A204.1 (cell line): Measurements from ENCODE around the gene SPATA3.
A peak's percentile ranks its signal among the peaks of the same experiment; 100 is the strongest.
"Not testable (repeated sequence)": the region's sequence is repeated elsewhere in the genome, so short reads cannot be mapped to it uniquely, and the experiment has no call there.

Experiments used
- FAIRE-seq: peaks from 2 replicates; lab custom pipeline; 2012; peaks lifted over from hg19 to GRCh38; lab: Jason Lieb, UNC

Gene SPATA3

GRCh38 chr2:230995821-230996220 lies at the start of gene SPATA3:
Gene SPATA3 (plus strand): TSS chr2:230996121. CDS start chr2:230996234, 113 bp downstream.
- FAIRE-seq: no peak

- no peak for FAIRE-seq
These were observed 49.3 kb upstream of the SPATA3 start for GRCh38 chr2:230946429-230947234.

GRCh38 chr2:230947235-230947576 lies 48.7 kb upstream of the SPATA3 start:
- FAIRE-seq: no peak

DNA sequence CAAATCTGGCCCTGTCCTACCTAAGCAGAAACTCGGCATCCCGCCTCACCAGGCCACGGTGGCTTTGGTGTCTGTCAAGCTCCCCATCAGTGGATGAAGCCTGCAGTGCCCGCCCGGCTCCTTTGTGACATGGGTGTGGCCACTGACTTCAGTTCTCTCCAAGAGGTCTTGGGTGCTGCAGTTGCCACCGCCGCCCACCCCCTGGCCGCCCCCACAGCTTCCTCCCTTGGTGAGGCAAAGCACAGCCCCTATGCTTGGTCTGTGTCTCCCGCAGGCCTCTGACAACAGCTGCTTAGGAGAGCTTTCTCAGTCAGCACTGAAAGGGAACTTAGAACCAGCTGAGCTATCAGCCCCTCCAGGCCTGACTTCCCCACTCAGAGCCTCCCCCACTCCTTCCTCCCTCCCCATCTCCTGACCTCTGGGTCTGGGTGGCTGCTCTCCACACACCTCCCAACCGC lies 48.0 kb upstream of the SPATA3 start:
- no peak for FAIRE-seq

DNA sequence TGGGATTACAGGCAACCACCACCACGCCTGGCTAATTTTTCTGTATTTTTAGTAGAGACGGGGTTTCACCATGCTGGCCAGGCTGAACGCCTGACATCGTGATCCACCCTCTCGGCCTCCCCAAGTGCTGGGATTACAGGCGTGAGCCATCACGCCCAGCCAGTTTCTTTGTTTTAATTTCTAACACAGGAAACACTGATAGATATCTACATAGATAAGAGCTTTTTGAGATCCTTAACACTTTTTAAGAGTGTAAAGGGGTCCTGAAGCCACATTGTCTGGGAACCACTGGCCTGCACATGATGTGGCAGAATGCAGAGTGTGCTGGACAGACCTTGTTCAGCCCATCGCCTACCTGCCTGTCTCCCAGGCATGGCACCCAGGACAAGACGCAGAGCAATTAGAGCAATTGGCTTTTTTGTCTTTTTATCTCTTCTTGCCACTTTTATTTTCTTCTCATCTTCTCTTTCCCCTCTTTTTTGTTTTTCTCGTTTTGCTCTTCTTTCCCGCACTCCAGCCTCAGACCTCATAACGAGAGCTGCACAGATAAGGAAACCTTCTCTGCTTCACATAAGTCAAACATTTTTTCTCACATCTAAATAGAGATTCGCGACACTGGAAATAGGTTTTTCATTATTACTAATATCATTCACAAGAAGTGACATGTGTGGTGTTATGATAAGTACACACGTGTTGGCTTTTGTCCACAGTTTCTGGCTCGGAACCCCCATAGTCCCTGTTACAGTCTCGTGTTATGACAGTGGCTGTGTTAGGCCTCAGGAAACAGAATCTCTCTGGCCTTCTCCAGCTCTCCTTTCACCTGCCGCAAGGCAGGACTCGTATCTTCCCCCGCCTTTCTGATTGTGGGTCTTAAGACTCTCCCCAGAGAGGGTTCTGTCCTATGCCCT lies 45.7 kb upstream of the SPATA3 start:
- no peak for FAIRE-seq

- FAIRE-seq: no peak
These were observed 45.0 kb upstream of the SPATA3 start for GRCh38 chr2:230950874-230951339.

GRCh38 chr2:230951396-230951795 lies 44.5 kb upstream of the SPATA3 start:
- no peak for FAIRE-seq

DNA sequence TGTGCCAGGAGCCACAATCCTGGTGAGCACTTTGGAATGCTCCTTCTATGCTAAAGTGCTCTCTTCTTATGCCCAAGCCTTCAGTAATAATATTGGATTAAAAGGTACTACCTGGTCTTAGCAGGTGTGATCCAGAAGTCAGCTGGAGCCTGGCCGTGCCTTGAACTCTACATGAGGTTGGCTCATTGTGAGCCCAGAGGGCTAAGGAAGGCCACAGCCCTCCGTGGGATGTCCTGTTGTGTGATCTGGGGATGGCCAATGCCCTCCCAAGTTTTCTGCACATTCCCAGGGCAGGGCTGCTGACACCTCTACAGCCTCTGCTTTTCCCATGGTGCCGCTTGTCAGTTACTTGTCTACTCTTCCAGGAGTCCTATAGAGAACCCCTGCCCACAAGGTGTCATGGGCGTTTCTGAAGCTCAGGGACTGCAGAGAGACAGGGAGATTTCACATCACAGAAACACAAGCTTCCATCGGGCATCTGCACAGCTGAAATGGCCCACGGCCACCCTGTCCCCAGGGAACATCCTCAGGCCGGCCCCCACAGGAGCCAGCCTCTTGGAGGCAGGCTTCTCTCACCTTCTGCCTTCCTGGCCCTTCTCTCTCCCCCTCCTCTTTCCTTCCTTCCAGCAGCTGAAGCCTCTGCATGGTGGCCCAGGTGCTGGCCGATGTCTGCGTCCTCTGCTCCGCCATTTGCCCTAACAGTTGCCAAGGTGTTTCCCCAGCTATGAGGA lies 43.5 kb upstream of the SPATA3 start:
- FAIRE-seq: no peak

- no peak for FAIRE-seq
These were observed 42.1 kb upstream of the SPATA3 start for GRCh38 chr2:230953845-230954244.

GRCh38 chr2:230954746-230955145 lies 41.2 kb upstream of the SPATA3 start:
- no peak for FAIRE-seq

DNA sequence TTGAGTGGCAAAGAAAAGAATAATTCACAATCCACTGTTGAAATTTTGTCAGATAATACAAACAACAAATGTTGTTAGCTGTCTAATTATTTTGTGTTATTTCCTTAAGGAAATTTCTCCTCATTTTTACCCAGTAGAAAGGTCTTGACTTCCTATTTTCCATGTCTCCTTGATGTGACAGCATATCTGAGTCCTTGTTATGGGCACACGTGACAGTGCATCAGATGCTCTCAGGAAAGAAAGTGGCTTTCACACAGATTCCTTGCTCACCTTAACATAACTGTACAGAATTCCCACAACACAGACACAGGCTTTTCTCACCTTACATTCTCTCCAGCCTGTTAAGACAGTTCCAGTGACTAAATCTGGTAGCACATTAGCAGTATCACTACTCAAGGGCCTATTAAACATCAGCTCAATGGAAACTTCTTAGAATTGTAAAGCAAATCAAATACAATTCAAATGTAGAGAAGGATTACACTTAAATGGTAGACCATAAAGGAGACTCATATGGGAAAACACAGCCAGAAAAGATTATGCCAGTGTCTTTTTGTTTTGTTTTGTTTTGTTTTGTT lies 40.7 kb upstream of the SPATA3 start:
- no peak for FAIRE-seq

DNA sequence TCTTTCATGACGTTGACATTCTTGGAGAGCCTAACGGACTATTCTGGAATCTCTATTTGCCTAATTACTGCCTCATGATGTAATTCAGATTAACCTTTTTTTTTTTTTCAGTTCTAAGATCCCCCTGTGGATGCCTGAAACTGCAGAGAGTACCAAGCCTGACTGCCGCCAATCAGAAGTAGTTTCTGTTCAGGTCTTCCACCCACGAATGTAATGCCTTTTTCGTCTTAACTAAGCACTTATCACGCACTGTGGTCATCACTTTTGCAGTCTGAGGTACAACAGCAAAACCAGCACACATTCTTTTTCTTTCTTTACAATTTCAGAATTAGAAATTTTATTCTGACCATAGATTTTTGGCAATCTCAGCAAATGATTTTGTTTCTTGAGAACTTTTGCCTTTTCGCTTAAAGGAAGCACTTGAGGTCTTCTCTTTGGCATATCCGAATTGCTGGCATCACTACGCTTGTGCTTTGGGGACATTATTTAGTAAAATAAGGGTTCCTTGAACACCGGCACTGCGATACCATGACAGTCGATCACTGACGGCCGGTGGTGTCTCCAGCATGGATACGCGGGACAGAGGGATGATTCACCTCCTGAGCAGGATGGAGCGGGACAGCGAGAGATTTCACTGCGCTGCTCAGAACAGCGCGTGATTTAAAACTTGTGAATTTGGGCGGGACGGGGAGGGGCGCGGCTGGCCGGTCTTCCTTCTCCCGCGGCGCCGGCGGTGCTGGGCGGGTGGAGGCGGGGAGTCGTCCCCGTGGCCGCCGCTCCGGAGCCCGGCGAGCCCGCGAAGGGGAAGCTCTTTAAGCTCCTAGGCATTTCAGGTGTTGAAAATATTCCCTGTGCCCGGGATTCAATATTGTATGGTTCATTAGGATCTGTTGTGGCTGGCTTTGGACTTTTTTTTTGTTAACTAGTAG lies 38.8 kb upstream of the SPATA3 start:
- no peak for FAIRE-seq

DNA sequence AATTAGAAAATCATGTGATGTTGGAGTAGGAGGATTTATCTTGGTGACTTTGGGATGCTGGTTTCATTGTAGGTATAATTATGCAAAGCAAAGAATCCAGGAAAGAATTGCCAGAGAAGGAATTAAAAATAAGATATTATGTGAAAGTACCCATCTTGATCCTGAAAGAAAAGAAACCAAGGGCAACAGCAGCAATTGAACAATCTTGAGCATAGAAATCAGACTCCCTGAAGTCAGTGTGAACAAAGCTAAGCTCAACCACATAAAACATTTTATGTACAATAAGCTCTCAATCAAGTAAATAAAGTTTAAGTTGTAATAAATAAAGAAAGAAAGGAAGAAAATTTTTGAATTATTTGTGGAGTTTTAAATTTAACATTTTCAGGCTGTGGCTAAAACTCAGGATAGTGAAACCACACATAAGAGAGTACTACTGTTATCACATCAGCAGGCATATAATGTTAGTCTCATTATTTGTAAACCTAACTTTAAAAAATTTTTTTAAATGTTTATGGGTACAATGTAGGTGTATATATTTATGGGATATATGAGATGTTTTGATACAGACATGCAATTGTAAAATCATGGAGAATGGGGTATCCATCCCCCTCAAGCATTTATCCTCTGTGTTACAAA lies 38.0 kb upstream of the SPATA3 start:
- peak; percentile 27 for FAIRE-seq

- no peak for FAIRE-seq
These were observed 36.8 kb upstream of the SPATA3 start for GRCh38 chr2:230958820-230959756.

GRCh38 chr2:230960026-230960425 lies 35.9 kb upstream of the SPATA3 start:
- FAIRE-seq: no peak

DNA sequence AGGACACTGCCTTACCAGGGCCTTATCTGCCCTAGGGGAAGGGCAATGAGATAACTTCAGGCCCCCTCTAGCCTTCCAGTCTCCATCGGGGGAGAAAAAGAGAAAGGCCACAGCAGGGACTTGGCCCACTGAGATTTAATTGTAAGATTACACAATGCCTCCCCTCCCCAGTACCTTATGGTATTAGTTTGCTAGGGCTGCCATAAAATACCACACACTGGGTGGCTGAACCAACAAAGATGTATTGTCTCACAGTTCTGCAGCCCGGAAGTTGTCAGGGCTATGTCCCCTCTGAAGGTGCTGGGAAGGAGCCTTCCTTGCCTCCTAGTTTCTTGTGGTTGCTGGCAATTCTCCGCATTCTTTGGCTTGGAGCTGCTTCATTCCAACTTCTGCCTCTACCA lies 34.8 kb upstream of the SPATA3 start:
- no peak for FAIRE-seq

DNA sequence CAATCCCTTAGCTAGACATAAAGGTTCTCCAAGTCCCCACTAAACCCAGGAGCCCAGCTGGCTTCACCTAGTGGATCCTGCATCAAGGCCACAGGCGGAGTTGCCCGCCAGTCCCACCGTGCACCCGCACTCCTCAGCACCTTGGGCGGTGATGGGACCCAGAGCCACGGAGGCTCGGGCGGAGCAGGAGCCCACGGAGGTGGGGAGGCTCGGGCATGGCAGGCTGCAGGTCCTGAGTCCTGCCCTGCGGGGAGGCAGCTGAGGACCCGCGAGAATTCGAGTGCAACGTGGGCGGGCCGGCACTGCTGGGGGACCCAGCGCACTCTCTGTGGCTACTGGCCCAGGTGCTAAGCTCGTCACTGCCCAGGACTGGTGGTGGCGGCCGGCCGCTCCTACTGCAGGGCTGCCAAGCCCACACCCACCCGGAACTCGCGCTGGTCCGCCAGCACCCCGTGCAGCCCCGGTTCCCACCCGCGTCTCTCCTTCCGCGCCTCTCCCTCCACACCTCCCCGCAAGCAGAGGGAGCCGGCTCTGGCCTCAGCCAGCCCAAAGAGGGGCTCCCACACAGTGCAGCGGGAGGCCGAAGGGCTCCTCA lies 31.7 kb upstream of the SPATA3 start:
- no peak for FAIRE-seq

DNA sequence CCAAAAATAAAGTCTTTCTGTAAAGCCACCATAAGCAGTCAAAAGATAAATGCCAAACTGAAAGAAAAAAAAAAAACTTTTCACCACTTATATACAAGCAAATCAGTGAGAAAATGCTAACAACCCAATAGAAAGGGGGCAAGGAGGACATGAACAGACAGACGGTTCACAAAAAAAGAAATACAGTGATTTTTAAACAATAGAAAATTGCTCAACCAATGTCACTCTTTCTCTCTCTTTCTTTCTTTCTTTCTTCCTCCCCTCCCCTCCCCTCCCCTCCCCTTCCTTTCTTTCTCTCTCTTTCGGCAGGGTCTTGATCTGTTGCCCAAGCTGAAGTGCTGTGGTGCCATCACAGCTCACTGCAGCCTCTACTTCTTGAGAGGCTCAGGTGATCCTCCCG lies 28.8 kb upstream of the SPATA3 start:
- FAIRE-seq: no peak

GRCh38 chr2:230968314-230968713 lies 27.6 kb upstream of the SPATA3 start:
- not testable (repeated sequence) for FAIRE-seq
